ENCODE measurements around the gene RAB29.

- TF ChIP-seq SNAI2 (CRISPR knock-in tag; IDR thresholded peaks at IDR 0.05): no peak
- TF ChIP-seq ZNF70 (CRISPR knock-in tag; IDR thresholded peaks at IDR 0.05): no peak
These were observed 31.3 kb downstream of the RAB29 start for GRCh38 chr1:205743977-205744376.
